ENCODE results near the gene PEX14.
A peak's percentile ranks its signal among the peaks of the same experiment; 100 is the strongest.

Gene PEX14

GRCh38 chr1:10599194-10599861 lies 124.6 kb downstream of the PEX14 start:
- DNase-seq = no peak

DNA sequence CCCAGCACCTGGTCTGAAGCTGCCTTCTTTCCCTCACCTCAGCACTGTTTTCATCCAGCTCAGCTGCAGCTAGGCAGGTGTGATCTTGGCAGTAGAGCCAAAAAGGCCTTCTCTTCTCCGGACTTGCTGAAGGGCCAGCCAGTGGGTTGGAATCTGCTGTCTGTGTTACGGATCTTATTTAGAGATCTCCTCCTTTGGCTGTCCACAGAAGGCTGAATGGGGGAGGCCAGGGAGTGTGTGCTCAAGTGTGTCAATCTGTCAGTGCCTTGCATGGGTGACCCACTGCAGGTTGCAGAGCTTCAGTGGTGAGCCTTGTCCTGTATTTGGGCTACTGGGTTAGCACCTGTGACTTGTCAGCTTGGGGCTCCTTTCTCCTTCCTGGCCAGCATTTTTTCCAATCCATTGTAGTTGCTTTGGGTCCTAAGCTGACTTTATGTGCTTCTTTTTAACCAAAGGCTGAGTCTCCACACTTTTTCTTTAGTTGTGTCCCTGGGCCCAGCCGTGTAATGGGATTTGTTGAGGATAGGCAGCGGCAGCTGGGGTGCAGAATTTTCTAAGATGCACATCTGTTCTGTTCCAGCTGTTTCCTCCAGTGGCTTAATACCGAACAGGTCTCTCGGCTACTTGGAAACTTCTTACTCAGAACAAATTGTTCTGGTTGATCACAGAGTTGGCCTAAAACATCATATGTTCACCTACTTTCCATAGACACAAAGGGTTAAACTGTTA lies 126.8 kb downstream of the PEX14 start:
- DNase-seq = no peak

- DNase-seq = no peak
Observed at GRCh38 chr1:10602936-10603335, 128.2 kb downstream of the PEX14 start.

DNA sequence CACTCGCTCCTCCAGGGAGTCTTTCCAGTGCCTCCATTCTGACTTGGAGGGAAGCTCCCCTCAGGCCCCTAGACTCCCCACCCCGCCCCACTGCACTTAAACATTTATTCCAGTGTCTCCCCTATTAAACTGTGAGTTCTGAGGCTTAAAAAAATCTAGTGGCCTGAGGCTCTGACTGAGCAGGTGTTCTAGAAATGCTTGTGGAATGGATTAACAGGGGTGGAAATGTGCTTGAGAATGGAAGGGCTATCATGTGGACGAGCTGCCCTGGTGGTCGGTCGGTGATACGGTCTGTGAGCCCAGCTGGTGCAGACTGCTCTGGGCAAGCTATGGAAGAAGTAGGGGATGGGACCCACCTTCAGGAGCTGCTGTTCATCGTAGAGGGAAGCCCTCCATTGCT lies 130.2 kb downstream of the PEX14 start:
- no peak for DNase-seq

GRCh38 chr1:10606064-10606463 lies 131.3 kb downstream of the PEX14 start:
- DNase-seq = peak; percentile 67

GRCh38 chr1:10607228-10607627 lies 132.5 kb downstream of the PEX14 start:
- DNase-seq = no peak

DNA sequence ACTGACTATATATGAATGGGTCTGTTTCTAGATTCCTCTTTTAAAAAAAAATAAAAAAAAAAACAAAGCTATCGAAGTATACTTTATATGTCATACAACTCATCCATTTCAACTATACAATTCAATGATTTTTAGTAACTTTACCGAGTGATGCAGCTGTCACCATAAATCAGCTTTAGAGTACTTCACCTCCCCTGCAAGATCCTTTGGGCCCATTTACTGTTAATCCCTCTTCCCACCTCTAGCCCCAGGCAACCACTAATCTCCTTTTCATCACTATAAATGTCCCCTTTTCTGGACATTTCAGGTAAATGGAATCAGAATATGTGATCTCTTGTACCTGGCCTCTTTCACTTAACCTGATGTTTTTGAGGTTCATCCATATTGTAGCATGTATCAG lies 133.9 kb downstream of the PEX14 start:
- DNase-seq = no peak

DNA sequence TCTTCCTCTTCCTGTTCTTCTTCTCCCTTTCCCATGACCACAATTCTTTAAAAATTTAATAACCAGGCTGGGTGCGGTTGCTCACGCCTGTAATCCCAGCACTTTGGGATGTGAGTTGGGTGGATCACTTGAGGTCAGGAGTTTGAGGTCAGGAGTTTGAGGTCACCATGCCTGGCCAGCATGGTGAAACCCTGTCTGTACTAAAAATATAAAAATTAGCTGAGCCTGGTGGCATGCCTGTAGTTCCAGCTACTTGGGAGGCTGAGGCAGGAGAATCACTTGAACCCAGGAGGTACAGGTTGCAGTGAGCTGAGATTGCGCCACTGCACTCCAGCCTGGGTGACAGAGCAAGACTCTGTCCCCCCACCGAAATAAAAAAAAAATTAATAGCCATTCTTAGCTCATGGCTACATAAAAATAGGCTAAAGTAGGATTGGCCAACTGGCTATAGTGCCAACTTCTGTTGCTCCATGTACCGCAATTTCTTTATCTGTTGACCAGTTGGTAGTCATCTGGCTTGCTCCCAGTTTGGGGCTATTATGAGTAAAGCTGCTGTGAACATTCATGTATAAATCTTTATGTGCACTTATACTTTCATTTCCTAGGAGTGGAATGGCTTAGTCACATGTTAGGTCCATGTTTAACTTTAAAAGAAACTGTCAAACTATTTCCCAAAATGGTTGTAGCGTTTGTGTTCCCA lies 136.3 kb downstream of the PEX14 start:
- DNase-seq = peak; percentile 7

DNA sequence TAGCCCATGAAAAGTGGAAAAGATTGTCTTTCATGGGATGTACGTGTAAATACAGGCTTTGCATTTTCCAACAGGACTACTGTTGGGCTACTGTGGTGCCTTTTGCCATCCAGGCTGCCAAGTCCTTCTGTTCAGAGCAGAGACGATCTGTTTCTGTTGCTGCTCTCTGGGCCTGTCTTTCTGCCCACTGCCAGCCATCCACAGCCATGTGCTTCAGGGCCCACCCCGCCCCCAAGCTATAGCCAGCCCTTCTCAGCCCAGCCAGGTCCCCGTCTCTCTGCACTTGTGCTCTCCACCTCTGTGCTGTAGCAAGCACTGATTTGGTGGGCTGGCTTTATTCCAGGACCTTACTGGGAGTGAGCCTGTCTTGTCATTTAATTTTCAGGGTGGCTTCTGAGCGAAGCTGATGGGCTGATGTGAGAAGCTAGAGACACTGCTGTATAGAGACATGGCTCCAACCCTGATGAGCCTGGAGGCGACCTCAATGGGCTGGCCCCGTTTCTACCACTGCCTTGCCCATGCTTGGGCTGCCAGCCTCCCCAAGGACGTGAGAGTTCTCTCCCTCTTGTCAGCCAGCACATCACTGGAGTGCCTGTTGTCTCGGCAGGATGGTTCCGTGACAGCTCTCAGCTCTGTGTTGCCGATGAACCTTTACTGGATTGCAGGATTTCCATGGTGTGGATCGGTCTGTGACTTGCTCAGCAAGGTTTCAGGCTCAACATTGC lies 137.8 kb downstream of the PEX14 start:
- DNase-seq = peak; percentile 45

DNA sequence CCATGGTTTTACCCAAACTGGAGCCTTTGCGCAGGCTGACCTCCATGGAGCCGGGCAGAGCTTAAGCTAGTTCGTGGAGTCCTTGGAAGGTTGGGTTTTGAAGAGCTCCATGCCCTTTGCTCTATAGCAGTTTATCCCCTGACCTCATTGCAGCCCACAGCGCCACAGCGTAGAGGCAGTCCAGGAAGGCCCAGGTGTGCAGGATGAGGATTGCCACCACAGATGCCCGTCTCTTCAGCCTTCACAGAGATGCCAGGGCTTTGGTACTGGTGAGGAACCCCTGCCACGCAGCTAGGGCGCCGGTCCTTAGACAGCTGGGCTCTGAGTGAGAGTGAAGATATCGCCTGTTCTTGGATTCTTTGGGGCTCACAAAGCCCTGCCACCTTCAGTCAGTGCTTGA lies 138.6 kb downstream of the PEX14 start:
- DNase-seq = peak; percentile 46

DNA sequence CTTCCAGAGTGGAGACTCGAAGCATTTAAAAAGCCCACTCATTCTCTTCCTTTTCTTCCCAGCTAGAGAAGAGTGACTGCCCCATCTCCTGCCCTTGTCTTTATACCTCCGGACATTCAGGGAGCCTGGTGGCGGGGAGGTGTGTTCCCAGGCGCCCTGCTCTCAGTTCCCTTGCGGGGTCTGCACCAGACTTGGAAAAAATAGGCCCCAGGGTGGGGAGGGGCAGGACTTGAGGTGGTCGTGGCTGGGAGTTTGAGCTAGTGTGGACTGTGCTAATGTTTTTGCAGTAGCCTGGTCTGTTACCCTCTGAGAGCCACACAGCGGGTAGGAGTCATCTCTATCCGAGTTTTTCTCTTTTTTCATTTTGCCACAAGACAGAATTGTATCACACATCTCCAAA lies 139.1 kb downstream of the PEX14 start:
- DNase-seq = peak; percentile 31

DNA sequence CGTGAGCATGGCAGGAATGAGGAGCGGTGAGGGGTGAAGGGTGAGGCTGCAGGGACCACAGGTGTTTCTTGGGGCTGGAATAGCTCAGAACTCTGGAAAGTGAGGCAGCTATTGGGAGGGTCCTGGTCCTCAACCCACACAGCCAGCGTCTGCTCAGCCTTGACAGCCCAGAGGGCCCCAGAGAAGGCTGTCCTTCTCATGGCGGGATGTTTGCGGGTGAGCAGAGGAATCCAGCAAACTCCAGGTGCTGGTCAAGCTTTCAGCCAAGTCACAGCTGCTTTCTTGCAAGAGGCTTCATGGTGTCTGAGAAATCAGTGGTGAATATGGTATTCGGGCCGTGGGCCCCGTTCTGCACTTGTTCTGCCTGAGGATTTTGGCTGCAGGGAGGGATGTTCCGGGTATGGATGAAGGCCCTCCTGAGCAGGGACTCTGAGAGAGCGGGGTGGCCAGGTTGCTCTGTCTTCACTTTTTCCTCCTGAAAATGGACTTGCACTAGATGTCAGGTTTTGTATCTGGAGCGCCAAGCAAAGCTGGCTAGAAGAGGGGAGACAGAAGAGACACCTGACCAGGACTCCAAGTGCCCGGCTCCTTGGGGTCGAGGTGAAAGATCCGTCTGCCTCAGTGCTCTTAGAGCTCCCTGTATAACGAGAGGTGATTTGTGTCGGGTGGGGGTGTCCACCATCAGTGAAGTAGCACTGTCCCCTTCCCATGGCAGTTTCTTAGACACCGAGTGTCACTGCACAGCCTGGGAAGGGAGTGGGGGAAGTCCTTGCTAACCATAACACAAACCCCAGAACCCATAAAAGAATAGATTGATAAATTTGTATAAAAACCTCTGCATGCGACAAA lies 139.9 kb downstream of the PEX14 start:
- DNase-seq = peak; percentile 47

DNA sequence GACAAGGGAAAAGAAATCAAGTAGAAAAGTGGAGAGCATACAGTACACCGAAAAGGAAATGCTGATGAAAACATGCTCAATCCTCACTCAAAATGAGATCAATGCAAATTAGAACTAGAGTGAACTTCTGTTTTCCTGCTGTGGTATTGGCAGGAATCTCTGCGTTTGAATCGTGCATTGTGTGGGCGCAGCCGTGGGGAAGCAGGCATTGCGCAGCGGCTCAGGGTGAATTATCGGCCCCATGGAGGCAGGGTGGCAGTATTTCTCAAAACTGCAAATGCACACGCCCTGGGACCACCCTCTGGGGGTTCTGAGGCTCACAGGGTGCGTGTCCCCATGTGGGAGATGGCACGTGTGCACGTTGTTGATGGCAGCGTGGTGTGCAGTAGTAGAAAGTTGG lies 140.6 kb downstream of the PEX14 start:
- no peak for DNase-seq

DNA sequence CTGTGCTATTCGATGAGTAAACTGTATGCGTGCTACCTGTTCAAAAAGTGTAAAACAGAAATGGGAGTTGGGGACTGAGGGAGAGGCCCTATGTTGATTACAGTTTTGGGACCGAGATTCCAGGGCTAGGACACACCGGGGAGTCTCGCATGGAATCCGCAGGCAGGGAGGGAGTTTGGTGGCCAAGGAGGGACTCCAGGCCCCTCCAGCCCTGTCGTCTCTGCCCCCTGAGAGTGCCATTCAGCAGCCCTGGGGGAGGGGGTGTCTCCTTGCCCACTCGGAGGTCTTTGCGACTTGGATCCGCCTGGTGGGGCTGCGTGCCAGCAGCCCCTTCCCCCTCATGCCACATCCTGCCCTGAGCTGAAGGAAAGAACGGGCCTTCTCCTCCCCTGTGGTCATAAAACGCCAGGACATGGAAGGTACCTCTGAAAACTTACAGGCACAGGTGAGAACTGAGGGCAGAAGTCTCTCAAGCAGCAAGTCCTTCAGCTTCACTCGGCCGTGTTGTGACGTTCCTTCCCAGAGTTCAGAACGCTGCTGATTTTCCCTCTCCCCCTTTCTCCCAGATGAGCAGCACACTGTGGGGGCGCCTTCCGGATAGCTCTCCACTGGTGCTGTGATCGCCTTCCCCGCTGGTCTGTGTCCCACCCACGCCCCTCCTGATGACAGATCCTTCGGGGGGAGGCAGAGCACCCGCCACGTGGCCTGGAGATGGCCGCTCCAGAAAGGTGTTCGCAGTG lies 141.4 kb downstream of the PEX14 start:
- peak; percentile 46 for DNase-seq

- peak; percentile 42 for DNase-seq
Observed at GRCh38 chr1:10616696-10617095, 141.9 kb downstream of the PEX14 start.

GRCh38 chr1:10617318-10617717 lies 142.6 kb downstream of the PEX14 start:
- DNase-seq = peak; percentile 43

DNA sequence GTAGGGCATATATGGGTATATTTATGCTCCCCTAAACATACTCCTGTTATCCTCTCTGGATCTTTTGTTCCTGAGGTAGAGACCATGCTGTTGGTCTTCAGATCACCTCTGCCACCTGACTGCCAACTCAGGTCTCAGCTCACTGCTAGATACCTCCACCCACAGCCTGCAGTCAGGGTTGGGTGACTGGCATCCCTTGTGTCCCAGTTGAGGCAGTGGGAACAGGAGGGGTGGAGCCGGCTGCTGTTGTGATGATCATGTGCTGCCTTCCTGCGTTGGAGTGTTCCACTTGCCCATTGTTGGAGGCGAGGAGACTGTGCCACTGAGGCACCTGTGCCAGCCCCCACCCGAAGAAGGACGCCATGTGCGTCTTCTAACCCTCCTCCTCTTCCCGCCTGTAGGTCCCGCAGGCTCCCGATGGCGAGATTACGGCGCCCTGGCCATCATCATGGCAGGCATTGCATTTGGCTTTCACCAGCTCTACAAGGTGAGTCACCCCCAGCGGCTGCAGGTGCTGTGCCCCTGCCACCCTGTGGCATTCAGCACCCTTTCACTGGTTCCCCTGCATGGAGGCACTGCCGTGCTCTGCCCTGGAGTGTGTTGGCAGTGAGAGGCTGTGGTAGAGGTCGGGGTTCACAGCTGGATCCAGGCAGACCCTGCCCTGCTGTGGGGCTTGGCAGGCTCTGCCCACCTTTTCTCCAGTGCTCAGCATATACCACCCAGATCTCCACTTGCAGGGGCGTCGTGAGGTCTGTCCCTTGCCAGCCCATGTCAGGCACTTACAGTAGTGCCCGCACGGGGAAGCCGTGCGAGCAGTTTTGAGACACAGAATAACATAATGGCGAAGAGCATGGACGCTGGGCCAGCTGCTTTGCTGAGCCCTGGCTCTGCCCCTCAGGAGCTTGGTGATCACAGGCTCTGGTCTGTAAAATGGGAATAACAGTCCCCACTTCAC lies 143.5 kb downstream of the PEX14 start:
- DNase-seq = peak; percentile 32

- peak; percentile 24 for DNase-seq
Observed at GRCh38 chr1:10620776-10621175, 146.0 kb downstream of the PEX14 start.

- DNase-seq = peak; percentile 42
Observed at GRCh38 chr1:10621906-10622305, 147.2 kb downstream of the PEX14 start.

GRCh38 chr1:10622910-10623685 lies 148.3 kb downstream of the PEX14 start:
- peak; percentile 26 for DNase-seq
